Measurements from ENCODE around the gene NCBP2.

NCBP2 gene

GRCh38 chr3:196942226-196942914, at the start of gene NCBP2:
TSS of gene NCBP2 (minus strand) at chr3:196942528. CDS start at chr3:196942503, 25 bp downstream.
- peak; percentile 97 to 100 for DNase-seq (ENCODE audit: low read depth in 2 of 2)

- no peak for DNase-seq (ENCODE audit: low read depth in 2 of 2)
These were observed 49.5 kb upstream of the NCBP2 start for GRCh38 chr3:196991581-196992460.

- DNase-seq (ENCODE audit: low read depth in 2 of 2), result no peak
These were observed 48.3 kb upstream of the NCBP2 start for GRCh38 chr3:196990601-196991007.

GRCh38 chr3:196989721-196990262, 47.5 kb upstream of the NCBP2 start:
- DNase-seq (ENCODE audit: low read depth in 2 of 2), result no peak

- no peak for DNase-seq (ENCODE audit: low read depth in 2 of 2)
These were observed 46.1 kb upstream of the NCBP2 start for GRCh38 chr3:196988241-196989029.

- no peak for DNase-seq (ENCODE audit: low read depth in 2 of 2)
These were observed 44.7 kb upstream of the NCBP2 start for GRCh38 chr3:196987022-196987421.

GRCh38 chr3:196985954-196986885, 43.9 kb upstream of the NCBP2 start:
- no peak for DNase-seq (ENCODE audit: low read depth in 2 of 2)

GRCh38 chr3:196985298-196985697, 43.0 kb upstream of the NCBP2 start:
- no peak for DNase-seq (ENCODE audit: low read depth in 2 of 2)

- no peak for DNase-seq (ENCODE audit: low read depth in 2 of 2)
These were observed 40.9 kb upstream of the NCBP2 start for GRCh38 chr3:196983186-196983585.

- DNase-seq (ENCODE audit: low read depth in 2 of 2), result no peak
These were observed 39.3 kb upstream of the NCBP2 start for GRCh38 chr3:196981657-196982056.

- DNase-seq (ENCODE audit: low read depth in 2 of 2), result no peak
These were observed 37.2 kb upstream of the NCBP2 start for GRCh38 chr3:196979545-196979944.

GRCh38 chr3:196976941-196977340, 34.6 kb upstream of the NCBP2 start:
- no peak for DNase-seq (ENCODE audit: low read depth in 2 of 2)

- no peak for DNase-seq (ENCODE audit: low read depth in 2 of 2)
These were observed 33.0 kb upstream of the NCBP2 start for GRCh38 chr3:196975349-196975748.

GRCh38 chr3:196974661-196975060, 32.3 kb upstream of the NCBP2 start:
- DNase-seq (ENCODE audit: low read depth in 2 of 2), result no peak

- DNase-seq (ENCODE audit: low read depth in 2 of 2), result no peak
These were observed 28.9 kb upstream of the NCBP2 start for GRCh38 chr3:196971094-196971698.

GRCh38 chr3:196970547-196971093, 28.3 kb upstream of the NCBP2 start:
- no peak for DNase-seq (ENCODE audit: low read depth in 2 of 2)

GRCh38 chr3:196969660-196970546, 27.6 kb upstream of the NCBP2 start:
- DNase-seq (ENCODE audit: low read depth in 2 of 2), result peak; percentile 29 to 48

GRCh38 chr3:196969134-196969659, 26.9 kb upstream of the NCBP2 start:
- no peak for DNase-seq (ENCODE audit: low read depth in 2 of 2)
